Stimulated activated CD8-positive, alpha-beta memory T cell treated with anti-CD3 and anti-CD28 coated beads, Interleukin-15, amount 100 ng/mL, for 1 hour (primary cell): ENCODE measurements around the gene KMT2E.

ENCODE experiments used
- DNase-seq: peaks from one replicate; pipeline ENCODE4 v3.0.0-alpha.2; 2020; ENCODE audit warnings: low read depth

KMT2E gene

DNA sequence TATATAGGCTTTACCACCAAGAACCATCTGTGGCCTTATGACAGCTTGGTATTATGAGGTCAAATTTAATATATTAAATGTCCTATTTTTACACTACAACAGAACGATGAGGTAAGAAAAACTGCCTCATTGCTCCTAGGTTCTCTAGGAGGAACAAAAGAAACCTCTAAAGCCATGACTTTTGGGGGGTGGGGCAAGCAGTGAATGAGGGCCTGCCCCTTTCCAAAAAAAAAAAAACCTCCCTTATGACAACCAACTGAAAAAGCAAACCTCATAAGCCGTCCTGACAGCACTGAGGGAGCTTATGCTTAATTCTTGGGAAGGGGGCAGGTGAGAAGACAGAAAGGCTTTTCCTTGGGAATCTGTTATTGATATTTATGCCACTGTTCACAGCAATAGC lies 116.6 kb downstream of the KMT2E start:
- no peak for DNase-seq

DNA sequence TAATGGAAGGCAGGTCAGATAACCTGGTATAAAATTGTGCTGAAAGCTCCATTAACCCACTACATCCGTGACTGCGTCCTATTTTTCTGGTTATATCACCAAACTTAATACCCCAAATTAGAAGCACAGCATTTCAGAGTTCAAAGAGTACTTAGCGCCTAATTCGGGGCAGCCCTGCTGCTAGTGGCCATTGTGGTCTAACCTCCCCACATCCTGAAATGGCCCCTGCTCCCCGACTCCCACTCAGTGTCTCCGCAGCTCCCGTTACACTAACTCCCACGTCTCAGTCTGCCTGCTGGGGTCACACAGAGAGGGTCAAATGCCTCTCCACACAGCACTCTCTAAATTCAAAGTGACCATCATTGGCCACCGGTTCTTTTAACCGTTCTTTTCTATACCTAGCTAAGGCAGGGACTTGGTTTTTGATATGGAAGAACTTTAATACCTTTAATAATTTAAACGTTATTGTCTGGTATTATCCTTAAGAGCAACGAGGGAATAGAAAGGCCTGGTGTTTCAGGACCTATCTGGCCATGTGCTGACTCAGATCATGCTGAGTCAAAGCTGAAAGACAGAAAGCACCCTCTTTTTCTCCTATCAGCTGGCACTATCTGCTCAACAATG lies 117.1 kb downstream of the KMT2E start:
- DNase-seq: no peak

DNA sequence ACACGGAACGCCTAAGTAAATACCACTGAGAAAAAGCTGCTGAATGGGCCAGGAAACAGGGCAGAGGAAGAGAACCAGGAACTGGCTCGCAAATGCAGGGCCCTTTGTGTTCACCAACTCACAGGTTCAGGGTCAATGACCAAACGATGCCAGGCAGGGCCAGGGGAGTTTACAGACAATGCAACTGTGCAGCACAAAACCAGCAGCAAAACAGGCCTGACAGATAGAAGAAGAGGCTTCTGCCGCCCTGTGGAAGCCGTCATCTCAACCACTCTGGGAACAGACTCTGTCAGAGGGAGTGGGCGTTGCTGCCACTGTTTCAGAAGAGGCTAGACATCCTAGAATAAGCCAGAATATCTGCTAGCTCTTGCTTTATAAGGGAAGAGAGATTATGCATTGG lies 117.9 kb downstream of the KMT2E start:
- DNase-seq: no peak

DNA sequence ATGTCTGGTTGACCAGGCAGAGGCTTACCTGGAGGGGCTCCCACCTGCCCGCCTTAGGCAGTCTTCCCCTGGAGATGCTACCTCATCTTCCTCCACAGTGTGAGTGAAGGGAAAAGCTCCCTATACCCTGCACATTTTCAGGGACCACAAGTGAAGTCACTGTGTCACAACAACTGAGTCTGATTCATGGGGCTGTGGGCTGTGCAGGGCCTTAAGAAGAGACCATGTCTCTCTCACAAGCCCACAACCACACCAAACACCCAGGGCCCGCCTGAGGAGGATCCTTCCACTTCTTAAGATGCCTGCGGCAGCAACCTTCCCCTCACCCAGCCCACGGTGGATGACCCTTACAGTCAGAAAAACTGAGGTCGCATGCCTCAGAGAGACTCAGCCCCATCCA lies 118.3 kb downstream of the KMT2E start:
- DNase-seq: no peak

DNA sequence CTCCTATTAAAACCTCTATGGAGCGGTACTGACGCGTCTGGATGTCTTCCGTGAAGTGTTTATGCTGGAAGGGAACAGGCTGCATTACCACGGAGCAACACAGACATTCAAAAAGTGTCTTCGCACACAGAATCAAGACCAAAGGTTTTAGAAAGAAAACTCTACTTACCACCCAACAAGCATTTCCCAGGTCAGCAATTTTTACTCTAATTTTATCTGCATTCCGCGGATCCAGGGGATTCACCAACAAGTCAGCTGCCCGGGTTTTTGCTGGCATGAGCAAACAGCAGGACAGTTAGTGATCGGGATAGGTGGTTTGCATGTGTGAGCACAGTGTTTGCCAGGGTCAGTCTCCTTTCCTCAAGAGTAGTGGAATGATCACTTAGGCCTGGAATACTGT lies 118.8 kb downstream of the KMT2E start:
- DNase-seq: no peak

DNA sequence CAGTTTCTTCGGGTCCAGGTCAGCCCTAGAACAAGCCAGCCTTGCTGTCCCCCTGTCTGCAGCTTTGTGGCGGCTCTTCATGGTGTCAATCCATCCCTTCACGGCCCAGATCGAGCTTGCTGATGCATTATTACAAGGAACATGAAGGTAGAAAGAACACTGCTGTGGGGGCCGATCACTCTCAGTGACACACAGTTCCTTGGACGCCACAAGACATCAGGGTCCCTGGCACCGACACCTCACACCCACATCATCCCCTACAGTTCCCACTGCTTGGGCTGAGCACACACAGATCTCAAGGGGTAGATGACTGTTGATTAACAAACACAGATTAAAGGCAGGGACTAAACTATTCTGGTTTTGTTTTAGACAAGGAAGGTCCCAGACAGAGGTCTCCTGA lies 119.4 kb downstream of the KMT2E start:
- no peak for DNase-seq

DNA sequence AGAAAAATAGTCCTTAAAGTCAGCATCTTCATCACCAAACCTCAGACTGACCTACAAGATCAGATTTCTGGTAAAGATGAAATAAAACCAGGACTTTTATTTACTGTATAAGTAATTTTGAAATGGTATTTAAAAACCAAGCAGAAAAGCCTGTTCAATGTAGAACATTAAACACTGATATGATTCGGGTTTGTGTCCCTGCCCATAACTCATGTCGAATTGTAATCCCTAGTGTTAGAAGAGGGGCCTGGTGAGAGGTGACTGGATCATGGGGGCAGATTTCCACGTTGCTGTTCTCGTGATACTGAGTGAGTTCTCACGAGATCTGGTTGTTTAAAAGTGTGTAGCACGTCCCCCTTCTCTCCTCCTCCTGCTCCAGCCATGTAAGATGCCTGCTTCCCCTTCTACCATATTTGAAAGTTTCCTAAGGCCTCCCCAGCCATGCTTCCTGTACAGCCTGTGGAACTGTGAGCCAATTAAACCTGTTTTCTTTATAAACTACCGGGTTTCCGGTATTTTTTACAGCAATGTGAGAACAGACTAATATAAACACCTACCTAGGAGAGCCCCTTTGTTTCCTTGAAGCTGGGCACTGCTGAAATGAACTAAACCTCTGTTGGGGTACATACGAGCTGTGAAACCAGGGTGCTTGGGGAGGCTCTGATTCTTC lies 120.1 kb downstream of the KMT2E start:
- DNase-seq: no peak

DNA sequence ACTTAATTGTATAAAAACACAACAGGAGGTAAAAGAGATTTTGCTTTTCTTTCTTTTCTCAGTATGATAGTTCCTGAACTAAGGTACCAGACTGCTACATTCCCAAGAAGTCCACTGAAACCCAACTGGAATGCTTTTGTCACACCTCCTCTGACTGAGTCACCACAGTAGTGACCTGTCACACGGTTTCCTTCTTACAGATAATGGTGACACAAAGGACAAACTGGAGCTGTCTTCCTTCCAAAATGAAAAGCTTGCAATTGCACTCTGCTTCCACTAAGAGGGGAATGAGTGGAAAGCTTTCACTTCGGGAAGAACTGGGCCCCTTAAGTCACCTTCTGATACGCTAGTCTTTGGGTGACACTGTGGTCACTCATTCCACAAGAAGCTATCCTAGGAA lies 122.2 kb downstream of the KMT2E start:
- no peak for DNase-seq

DNA sequence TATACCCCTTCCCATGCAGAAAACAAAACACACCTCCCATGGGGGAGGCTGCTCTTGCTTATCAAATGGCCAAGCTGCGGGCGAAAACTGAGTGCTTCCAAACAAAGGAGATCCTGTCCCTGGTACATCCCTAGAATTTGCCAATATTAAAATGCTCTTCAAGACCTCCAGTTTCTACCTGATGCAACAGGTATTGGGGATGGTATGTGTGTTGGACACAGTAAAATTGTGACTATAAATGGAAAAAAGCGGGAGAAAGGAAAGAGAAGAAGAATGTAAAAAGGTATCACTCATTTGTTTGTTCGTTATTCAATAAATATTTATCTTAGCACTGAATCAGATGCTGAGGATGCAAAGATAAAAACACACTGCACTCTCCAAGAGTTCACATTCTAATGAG lies 123.9 kb downstream of the KMT2E start:
- DNase-seq: no peak

DNA sequence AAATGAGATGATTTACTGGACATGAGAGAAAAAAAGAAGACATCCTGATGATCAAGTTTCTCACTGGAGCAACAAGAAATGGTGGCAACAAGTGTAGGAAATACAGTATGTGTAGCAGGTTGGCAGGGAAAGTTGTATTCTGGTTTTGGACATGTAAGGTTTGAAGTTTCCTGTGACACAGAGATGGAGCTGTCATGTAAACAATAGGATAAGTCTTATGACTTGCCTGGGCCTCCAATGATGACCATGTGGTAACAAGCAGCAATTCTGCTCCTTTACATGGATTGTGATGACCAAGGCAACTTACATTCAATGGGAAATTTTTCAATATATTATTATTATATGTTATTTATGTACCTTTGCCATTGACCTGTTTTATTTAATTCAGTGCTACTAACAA lies 125.4 kb downstream of the KMT2E start:
- DNase-seq: no peak

DNA sequence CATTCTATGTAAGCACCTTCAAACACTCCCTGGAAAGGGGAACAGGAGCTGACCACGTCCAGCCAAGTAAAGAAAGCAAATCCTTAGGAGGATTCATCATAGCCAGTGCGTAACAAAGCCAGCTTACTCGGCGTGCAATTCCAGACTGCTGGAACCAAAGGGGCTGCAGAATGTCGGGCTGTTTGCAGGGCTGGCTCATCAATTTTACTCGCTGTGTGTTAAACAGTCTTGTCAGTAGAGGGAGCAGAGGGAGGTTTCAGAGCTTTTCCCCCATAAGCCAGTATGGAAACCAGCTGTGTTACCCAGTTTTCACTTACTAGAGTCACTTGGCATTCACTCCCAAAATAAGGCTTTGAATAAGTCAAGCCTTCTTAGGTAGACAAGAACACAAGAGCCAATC lies 127.1 kb downstream of the KMT2E start:
- DNase-seq: no peak

DNA sequence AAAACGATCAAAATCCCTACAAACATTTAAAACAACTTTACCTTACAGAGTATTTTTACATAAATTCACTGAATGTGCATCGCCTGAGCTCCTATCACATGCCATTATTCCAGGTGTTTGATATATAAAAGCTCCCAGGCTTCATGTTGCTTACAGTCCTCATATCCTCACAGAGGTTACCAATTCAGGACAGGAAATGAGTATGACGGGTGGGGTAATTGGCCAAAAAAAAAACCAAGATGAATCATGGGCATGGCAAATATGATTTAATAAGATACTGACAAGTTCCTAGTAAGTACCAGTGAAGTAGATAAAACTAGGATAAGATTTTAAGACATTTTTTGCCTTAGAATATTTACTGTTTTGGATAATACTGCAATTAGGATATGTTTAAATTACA lies 135.8 kb downstream of the KMT2E start:
- no peak for DNase-seq

DNA sequence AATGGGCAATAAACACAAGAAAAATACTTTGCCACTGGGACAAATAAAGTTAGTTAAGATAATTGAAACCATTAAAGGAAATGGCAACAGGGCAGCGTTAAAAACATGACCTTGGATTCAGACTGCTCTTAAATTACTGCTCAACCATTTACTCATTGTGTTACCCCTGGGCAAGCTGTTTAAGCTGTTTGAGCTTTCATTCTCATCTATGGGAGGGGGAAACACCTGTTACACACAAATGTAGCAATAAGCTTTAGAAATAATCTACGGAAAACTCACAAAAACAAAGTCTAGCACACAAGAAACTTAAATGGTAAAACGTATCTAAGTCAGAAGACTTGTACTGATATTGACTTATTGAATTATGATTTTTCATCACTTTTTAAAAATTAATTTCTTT lies 137.1 kb downstream of the KMT2E start:
- DNase-seq: no peak

DNA sequence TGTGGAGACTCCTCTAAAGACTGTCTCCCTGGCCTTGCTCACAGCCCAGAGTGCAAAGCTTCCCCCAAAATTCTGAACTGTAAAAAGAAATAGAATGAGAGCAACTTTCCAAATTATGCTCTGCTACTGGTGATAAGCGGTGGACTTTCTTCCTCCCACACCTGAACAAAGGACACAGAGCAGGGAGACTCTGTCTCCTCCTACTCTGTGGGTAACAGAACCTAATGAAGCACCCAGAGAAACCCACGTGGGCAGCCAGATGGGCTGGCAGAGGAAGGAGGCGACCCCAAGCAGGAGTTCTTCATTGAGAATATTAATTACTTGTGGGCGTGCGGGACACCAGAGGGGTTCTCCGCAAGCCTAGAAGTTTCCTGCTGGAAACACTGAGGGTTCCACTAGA lies 139.5 kb downstream of the KMT2E start:
- DNase-seq: no peak

DNA sequence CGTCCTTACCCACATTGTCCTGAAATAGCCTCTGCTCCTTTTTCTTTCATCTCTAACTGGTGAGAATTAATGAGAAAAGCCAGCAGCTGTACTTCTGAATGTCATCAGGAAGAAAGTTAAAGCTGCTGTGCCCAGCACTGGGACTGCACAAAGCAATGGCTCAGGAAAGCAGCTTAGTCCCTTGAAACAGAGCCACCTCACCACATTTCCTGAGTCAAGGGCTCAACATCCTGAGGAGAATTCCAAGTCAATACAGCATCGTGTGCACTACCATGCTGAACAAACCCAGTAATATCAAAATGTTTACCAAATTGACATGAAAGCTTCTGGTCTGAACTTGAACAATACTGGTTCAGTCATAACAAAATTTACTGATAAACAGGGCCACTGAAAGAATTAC lies 140.1 kb downstream of the KMT2E start:
- DNase-seq: no peak

DNA sequence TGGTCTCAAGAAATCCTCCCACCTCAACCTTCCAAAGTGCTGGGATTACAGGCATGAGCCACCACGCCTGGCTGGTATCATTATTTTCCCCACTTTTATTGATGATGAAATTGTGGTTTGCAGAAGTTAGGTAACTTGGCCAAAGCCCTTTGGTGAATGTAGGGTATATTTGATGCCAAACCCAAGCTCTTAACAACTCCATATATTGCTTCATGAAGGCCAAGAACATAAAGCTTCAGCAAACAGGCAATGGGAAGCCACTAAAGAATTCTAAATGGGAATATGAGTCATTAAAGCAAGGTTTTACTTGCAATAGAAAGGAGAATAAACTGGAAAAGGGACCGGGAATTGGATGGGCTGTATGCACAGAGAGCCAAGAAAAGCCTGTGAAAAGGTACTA lies 142.7 kb downstream of the KMT2E start:
- DNase-seq: no peak

DNA sequence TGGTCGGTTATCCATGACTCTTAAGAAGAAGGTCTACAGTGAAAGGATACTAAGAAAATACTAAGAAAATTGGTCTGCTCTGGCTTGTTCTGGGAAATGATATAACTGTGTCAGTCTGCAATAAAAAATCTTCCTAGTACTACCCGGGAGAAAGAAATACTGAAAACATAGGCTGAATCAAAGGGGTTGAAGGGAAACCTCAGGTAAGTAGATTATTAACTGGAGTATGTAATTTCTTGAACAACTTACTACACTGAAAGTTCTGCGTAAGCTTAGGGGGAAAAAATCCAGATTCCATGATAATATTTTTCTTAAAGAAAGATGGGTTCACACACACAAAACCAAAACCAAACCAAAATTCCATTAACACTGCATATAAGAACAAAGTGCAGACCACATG lies 143.3 kb downstream of the KMT2E start:
- no peak for DNase-seq

DNA sequence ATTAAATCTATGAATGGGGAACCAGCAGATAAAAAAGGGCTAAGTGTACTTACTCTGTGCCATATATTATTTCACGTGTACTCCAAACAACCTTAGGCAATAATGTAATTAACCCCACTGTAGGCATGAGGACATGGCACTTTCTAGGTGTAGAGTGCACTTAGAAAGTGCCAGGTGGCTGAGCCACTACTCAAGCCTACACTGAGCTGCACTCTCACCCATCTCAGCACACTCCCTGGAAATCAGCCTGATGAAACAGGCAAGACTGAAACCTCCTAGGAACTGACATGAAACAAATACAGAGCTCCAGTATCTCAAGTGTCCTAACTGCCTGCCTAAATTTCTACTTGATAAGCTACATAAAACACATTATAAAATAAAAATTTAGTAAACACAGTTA lies 147.4 kb downstream of the KMT2E start:
- DNase-seq: no peak
